HEK293 (cell line): ENCODE data around the gene OR5H2.

Experiments used
- CTCF ChIP-seq: fragments of 450-650 bp; formaldehyde crosslinking; IDR thresholded peaks from 2 replicates; pipeline ENCODE4 v1.5.1; 2016; ENCODE audit warnings: missing biosample characterization, missing genetic modification characterization
- EGR2 ChIP-seq: fragments of 450-650 bp; formaldehyde crosslinking; IDR thresholded peaks from 2 replicates; pipeline ENCODE4 v1.5.1; 2016; ENCODE audit warnings: low read depth, missing biosample characterization, missing genetic modification characterization
- HOXA7 ChIP-seq: sonication (generic); formaldehyde crosslinking; IDR thresholded peaks from 2 replicates; pipeline ENCODE4 v1.8.1; 2022; ENCODE audit warnings: missing genetic modification reagents, borderline replicate concordance
- SCRT1 ChIP-seq: fragments of 450-650 bp; formaldehyde crosslinking; IDR thresholded peaks from 2 replicates; pipeline ENCODE4 v1.5.1; 2016; ENCODE audit warnings: missing biosample characterization, missing genetic modification characterization, borderline replicate concordance
- ZBTB49 ChIP-seq: fragments of 450-650 bp; formaldehyde crosslinking; IDR thresholded peaks from 2 replicates; pipeline ENCODE4 v1.5.1; 2016; ENCODE audit warnings: missing biosample characterization, missing genetic modification characterization, low read depth
- ZNF114 ChIP-seq: fragments of 450-650 bp; formaldehyde crosslinking; IDR thresholded peaks from 2 replicates; pipeline ENCODE4 v1.5.0; 2017; ENCODE audit warnings: missing biosample characterization, missing genetic modification characterization
- ZNF138 ChIP-seq: fragments of 450-650 bp; formaldehyde crosslinking; IDR thresholded peaks from 2 replicates; pipeline ENCODE4 v1.5.1; 2016; ENCODE audit warnings: missing biosample characterization, missing genetic modification characterization, borderline replicate concordance
- ZNF561 ChIP-seq: fragments of 450-650 bp; IDR thresholded peaks from 2 replicates; pipeline ENCODE4 v1.5.1; 2018; ENCODE audit warnings: missing biosample characterization, missing genetic modification characterization, borderline replicate concordance
- ZNF626 ChIP-seq: fragments of 450-650 bp; sonication (Bioruptor Pico); formaldehyde crosslinking; IDR thresholded peaks from 2 replicates; pipeline ENCODE4 v1.5.1; 2018; ENCODE audit warnings: missing biosample characterization, missing genetic modification characterization, inconsistent platforms
- ZNF664 ChIP-seq: fragments of 450-650 bp; formaldehyde crosslinking; IDR thresholded peaks from 2 replicates; pipeline ENCODE4 v1.5.1; 2016; ENCODE audit warnings: missing biosample characterization, missing genetic modification characterization
- ZNF791 ChIP-seq: fragments of 450-650 bp; formaldehyde crosslinking; IDR thresholded peaks from 2 replicates; pipeline ENCODE4 v1.5.1; 2016; ENCODE audit warnings: missing biosample characterization, missing genetic modification characterization
- ZNF792 ChIP-seq: fragments of 450-650 bp; formaldehyde crosslinking; IDR thresholded peaks from 2 replicates; pipeline ENCODE4 v1.5.1; 2016; ENCODE audit warnings: missing biosample characterization, missing genetic modification characterization
- ZSCAN23 ChIP-seq: fragments of 450-650 bp; formaldehyde crosslinking; IDR thresholded peaks from 2 replicates; pipeline ENCODE4 v1.5.1; 2016; ENCODE audit warnings: missing biosample characterization, missing genetic modification characterization

- no peak for TF ChIP-seq CTCF
- TF ChIP-seq ZSCAN23 (tag by site-specific recombination): no peak
- TF ChIP-seq ZNF138: no peak
- TF ChIP-seq ZNF626 (tag by site-specific recombination): no peak
- TF ChIP-seq HOXA7: no peak
- TF ChIP-seq SCRT1 (tag by site-specific recombination): no peak
- no peak for TF ChIP-seq ZBTB49 (tag by site-specific recombination)
- no peak for TF ChIP-seq ZNF792 (tag by site-specific recombination)
- no peak for TF ChIP-seq ZNF561 (tag by site-specific recombination)
- no peak for TF ChIP-seq ZNF791
- no peak for TF ChIP-seq EGR2 (tag by site-specific recombination)
- no peak for TF ChIP-seq ZNF664 (tag by site-specific recombination)
- no peak for TF ChIP-seq ZNF114 (tag by site-specific recombination)
Measured at GRCh38 chr3:98242155-98242554, 40.1 kb upstream of the OR5H2 start.
